RCC 7860 (cell line): Measurements from ENCODE around the gene MCC.

Experiments used
- DNase-seq: peaks from one replicate; pipeline ENCODE4 v3.0.0-alpha.2; 2015; ENCODE audit warnings: low spot score
- FAIRE-seq: peaks from 2 replicates; lab custom pipeline; 2012; peaks lifted over from hg19 to GRCh38; lab: Jason Lieb, UNC

MCC gene

DNA sequence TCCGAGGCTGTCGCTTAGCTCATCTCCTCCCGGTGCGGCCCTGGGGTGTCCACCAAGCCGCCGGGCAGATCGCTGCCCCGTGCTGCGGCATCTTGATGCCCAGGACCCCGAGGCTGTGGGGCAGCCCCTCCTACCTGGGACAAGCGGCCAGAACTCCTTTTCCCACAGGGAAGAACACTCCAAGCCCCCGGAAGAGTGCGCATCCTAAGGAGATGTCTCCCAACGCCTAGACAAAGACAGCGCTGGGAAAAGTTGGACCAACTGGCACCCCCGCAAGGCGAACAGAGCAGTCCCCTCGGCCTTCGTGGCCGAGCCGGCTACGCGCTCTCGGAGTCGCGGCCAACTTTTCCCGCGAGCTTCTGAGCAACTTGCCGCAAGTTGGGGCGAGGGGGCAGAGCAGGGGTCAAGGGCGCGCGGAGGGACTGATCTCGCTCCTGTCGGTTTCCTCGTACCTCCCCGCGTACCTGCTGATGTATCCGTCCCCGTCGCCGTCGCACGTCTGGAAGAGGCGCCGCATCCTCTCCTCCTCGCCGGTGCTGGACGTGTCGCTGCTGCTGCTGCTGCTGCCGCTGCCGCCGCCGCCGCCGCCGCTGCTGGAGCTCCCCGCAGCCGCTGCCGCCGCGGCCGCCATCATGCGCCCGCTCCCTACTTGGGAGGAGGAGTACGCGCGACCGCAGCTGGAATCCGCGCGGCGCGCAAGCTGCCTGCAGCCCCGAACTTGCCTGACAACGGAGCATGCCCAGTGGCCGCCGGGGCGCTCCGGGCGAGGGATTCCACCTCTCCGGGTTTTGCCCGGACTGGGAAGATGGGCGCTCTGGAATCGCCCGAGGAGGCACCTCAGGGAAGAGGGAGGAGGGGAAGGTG, at the start of gene MCC:
TSS of gene MCC (minus strand) at position 673 of the 864 bp plus-strand sequence.
- FAIRE-seq, result no peak
- DNase-seq, result peak; percentile 60

DNA sequence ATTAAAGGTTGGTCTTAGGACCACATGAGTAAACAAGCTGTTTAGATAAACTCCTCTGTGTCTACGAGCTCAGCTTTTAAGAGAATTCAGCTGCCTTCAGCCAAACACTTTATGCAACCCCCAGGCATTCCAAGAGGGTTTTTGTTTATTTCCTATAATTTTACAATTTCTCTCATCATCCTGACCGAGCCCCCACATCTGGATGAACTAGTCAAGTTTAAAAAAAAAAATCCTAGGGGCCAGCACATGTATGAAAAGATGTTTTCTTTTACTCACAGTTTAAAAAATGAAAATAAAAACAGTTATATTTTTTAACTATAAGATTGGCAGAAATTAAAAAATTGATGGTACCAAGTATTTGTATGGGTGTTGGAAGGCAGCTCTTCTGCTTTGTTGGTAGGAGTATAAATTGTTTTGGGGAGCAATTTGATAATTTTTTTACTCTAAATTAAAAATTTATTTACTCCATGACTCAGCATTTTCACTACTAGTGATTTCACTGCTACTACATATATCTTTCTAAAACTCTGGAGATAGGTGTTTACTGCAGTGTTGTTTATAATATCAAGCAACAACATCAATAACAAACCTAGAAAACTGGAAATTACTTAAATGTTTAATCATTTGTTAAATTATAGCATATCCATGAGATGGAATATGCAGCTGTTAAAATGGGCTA, 43.4 kb upstream of the MCC start:
- no peak for FAIRE-seq
- DNase-seq, result no peak

DNA sequence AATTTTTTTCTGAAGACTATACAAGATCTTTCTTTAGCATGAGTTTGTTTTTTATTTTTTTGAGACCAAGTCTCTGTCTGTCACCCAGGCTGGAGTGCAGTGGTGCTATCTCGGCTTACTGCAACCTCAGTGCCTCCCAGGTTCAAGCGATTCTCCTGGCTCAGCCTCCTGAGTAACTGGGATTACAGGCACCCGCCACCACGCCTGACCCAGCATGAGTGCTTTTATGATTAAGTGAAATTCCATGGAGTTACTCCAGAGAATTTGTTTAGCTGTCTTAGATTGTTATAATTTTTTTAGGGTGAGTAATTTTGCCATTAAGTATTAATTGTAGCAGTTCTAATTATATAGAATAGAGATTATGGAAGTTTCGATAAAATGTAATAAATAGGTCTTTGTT, 39.5 kb upstream of the MCC start:
- no peak for FAIRE-seq
- no peak for DNase-seq

DNA sequence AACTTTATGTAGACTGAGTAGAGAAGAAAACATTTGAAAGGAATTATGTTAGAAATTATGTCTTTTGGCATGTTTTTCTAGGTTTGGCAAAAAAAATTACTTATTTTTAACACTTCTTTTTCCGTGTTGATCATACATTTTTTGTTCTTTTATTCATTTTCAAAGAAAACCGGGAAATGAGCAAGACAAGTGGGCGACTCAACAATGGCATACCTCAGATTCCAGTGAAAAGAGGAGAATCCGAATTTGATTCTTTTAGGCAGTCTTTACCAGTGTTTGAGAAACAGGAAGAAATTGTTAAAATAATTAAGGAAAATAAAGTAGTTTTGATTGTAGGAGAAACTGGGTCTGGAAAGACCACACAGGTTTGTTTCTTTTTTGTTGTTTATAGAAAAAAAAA, 38.2 kb upstream of the MCC start:
- no peak for DNase-seq
- FAIRE-seq, result no peak

DNA sequence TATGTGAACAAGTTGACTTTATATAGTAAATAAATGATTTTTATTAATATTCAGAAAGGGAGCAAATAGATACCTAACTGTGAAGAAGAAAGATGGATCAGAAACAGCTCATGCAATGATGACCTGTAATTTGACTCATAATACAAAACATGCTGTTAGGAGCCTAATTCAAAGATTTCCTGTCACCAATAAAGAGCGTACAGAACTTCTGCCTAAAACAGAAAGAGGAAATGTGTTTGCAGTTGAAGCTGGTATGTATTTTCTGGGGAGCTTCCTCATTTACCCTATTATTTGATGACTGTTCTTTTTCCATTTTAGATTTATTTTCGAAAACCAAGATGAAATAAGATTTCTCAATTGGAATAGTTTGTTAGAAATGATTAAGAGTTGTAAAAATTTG, 36.7 kb upstream of the MCC start:
- FAIRE-seq (no peak), DNase-seq (no peak)

DNA sequence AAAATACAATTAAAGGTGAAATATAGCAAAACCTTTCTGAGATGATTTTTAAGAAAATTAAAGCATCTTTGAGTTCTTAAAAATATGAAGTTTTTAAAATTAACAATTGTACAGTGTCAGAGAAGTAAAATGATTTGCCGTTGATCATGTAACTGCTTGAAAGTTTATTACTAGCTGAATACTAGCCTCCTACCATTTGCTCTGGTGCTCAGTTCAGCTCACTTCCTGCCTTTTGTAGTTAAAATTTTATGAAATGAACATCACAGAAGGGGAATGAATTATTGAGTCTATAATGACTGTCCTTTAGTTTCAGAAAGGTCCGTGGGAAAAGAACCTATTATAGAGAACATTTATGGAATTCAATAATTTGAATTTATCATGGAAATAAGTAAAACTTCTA, 34.9 kb upstream of the MCC start:
- FAIRE-seq, result peak; percentile 77

DNA sequence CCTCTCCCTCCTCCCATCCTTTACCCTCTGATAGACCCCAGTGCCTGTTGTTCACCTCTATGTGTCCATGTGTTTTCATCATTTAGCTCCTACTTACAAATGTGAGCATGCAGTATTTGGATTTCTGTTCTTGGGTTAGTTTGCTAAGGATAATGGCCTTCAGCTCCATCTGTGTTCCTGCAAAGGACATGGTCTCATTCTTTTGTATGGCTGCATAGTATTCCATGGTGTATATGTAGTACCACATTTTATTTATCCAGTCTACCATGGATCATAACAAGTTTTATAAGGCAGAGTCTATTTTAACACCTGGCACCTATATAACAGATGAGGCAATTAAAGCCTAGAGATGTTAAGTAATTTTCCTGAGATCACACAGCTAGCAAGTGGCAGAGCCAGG, 32.6 kb upstream of the MCC start:
- FAIRE-seq, result no peak
- DNase-seq, result no peak

More for the DNA sequence above, 34.9 kb upstream of the MCC start:
- no peak for DNase-seq

DNA sequence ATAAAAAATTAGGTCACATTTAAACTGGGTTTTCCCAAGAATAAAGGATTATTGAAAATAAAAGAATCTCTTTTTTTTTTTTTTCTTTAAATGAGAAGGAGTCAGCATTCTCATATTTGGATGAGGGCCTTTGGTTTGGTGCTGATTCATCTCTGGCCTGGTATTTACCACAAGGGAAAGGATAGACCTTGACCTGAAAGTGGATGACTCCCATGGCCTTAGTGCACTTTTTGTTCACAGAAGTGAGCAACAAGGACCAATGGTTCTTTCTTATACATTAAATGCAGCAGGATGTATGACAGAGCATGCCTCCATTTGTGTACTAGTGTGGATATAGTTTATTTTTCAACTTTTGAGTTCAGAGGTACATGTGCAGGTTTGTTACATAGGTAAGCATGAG, 32.2 kb upstream of the MCC start:
- DNase-seq (peak; percentile 50), FAIRE-seq (peak; percentile 92)

DNA sequence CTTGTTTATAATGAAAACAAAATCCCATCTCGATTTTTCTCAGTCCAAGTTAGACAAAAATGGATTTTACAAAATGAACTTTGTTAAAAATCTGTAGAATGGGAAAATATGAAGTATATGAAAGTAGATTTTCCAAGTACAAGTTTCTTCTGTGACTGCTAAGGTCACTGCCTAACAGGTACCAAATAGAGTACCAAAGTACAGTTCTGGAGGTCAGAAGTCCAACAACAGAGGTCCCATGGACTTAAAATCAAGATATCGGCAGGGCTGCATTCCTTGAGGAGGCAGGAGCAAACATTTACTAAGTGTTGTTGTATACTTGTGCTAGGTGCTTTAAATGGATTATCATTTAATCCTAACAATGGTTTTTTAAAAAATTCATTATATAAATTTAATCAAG, 31.2 kb upstream of the MCC start:
- DNase-seq (no peak), FAIRE-seq (no peak)

DNA sequence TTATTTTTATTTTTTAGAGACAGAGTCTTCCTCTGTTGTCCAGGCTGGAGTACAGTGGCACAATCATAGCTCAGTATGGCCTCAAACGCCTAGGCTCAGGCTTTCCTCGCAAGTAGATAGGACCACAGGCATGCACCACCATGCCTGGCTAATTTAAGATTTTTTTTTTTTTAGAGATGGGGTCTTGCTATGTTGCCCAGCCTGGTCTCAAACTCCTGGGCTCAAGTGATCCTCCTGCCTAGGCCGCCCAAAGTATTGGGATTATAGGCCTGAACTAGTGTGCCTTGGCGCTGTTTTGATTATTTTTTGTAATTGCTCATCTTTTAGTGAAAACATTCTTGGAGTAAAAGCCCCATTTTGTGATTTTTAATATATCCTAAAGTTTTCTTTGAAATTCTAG, 30.6 kb upstream of the MCC start:
- FAIRE-seq (no peak), DNase-seq (no peak)

DNA sequence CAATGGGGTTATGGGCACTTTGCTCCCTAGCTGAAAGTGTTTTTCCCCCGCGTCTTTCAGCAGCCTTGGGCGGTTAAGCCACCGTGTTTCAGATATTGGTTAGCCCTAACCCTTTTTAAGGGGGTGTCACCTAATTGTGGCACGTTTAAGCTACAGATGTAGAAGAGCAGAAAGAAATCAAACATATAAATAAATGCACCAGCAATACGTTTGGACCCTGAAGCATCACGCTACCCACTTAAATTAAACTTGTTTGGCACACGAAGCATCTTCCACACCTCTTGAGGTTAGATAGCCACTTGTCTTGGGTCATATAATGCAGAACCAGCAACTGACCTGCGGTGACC, 26.0 kb upstream of the MCC start:
- FAIRE-seq (no peak), DNase-seq (no peak)

DNA sequence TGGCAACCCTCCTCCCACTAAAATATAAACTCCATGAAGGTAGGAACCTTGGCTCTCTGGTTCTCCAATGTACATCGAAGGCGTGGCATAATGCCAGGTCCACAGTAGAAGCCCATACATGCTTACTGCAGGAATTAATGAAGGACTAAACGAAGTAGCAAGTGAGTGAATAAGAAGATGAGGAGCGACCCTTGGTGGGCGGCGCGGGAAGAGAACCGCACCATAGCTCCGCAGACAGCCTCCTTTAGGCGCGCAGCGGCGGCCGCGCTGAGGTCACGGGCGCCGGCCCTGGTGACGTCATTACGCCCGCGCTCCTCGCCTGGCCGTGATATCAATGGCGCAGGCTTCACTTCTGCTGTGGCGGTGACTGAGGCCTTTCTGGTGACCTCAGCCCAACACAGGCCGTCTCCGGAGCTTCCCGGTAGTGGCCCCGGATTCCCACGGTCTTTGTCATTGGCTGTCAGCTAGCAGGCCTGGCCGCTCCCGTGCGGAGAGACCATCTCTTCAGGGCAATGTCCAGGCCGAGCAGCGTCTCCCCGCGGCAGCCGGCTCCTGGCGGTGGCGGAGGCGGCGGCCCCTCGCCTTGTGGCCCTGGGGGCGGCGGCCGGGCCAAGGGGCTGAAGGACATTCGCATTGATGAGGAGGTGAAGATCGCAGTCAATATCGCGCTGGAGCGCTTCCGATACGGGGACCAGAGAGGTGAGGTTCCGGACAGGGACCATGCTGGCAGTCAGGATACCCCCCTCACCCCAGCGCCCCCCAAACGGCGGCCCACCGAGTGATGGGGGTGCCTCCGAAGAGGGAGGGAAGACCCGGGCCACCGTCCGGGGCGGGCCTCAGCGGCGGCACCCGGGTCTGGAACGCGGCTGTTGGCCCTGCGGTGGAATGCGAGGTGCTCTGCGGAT, 25.4 kb upstream of the MCC start, which contains the start of gene YTHDC2:
TSS of gene YTHDC2 (plus strand) at position 311 of the 905 bp plus-strand sequence. CDS start at position 513, 202 bp downstream.
- DNase-seq (peak; percentile 82), FAIRE-seq (no peak)

DNA sequence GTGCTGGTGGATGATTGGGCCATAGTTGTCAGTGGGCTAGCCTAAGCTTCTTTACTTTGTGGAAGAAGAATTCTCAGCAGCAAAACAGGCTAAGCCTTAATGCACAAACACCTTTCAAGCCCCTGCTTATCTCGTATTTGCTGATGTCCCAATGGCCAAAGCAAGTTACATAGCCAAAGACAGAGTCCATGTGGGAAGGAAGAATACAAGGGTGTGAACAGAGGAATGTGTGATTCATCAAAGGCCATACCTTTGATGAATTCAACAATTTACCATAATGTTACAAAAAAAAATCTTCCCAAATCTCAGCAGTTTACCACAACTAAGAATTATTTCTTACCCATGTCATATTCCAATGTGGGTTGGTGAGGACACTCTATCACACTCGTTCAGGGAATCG, 24.1 kb upstream of the MCC start:
- no peak for FAIRE-seq

DNA sequence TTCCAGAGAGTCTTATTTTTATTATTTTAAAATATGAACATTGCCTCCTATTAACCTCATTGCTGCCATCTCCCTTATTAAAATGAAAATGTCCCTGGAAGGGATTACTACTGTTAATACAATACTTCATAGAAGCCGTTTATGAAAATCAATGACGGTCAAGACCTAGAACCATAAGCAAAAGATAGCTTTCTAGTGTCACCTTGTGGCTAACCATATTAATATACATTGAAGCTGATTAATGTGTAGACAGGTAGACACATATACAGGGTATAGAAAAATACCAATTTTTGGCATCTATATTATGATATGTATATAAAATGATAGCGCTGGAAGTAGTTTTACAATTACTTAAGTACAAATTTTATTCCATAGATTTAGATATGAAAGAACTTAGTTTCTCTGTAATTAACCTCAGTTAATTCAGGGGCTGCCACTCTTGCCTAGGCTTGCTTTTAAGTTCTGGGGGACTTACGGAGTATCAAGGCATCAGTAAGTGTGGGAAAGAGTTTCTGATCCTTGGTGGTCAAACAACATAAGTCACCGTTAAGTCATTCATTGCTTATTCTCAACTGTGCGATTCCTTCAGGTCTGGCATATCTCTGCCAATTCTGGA, 22.7 kb upstream of the MCC start:
- peak; percentile 39 for DNase-seq
- FAIRE-seq, result peak; percentile 67

More for the DNA sequence above, 24.1 kb upstream of the MCC start:
- no peak for DNase-seq

DNA sequence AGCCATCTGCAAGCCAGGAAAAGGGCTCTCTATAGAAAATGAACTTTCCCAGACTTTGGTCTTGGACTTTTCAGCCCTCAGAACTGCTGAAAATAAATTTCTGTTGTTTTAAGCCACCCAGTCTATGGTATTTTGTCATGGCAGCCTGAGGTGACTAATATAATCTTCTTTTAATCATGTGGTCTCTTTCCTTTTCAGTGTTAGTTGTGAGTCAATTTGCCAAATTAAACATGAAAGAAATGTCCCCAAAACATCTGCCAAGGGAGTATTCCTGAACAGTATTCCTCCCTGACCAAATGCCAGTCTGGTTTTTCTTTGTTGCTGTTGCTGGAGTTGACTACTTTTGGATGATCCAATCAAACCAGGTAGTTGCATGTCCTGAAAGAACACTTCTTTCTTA, 20.5 kb upstream of the MCC start:
- no peak for FAIRE-seq
- no peak for DNase-seq

DNA sequence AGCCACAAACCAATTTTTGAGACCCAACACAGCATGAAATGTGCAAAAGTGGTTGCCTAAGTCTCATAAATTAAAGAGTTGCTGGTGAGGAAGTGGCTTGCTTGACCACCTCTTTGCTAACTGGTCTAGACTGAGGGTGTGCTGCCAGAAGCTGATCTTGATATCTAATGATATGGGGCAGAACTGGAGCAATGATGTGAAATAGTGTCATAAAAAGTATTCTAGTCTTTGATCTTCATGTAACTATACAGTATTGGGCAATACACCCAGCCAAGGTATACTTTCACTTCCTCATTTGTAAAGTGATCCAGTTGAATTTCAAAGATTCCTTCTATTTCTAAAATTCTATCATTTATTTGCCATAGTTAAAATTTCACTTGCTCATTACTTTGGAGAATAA, 19.3 kb upstream of the MCC start:
- FAIRE-seq (no peak), DNase-seq (no peak)

DNA sequence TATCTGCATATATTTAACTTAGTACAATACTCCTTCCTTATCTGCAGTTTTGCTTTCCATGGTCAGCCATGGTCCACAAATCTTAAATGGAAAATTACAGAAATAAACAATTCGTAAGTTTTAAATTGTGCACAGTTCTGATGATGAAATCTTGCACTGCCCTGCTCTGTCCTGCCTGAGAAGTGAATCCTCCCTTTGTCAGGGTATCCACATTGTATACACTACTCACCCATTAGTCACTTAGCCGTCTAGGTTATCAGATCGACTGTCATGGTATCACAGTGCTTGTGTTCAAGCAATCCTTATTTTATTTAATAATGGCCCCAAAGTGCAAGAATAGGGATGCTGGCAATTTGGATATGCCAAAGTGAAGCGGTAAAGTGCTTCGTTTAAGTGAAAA, 16.9 kb upstream of the MCC start:
- no peak for FAIRE-seq
- DNase-seq, result no peak

DNA sequence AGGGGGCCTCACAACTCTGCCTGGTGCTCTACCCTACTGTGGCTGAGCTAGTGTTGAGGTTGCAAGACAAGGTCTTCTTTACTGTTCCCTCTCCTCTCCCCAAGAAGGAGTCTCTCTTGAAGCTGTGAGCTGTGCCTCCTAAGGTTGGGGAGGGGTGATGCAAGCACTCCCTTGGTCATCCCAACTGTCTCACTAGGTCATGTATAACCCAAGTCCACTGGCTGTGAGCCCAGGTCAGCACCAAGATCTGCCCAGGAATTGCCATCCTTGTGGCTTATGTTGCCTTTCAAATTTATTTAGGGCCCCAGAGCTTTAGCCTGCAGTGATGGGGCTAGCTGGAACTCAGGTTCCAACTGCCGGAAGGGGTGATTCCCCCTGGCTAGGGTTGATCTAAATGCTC, 14.9 kb upstream of the MCC start:
- FAIRE-seq, result no peak

DNA sequence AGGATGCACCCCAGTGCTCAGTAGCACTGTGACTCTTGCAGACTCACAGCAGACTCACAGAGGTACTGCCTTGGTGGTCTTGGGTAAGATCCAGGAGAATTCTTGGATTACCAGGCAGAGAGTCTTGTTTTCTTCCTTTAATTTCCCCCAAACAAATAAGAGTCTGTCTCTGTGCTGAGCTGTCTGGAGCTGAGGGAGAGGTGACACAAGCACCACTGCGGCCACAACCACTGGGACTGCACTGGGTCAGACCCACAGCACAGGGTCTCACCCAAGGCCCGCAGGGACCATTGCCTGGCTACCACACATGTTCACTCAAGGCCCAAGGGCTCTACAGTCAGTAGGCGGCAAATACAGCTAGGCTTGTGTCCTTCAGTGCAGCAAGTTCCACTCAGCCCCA, 13.8 kb upstream of the MCC start:
- DNase-seq, result no peak
- FAIRE-seq, result no peak

More for the DNA sequence above, 14.9 kb upstream of the MCC start:
- no peak for DNase-seq

DNA sequence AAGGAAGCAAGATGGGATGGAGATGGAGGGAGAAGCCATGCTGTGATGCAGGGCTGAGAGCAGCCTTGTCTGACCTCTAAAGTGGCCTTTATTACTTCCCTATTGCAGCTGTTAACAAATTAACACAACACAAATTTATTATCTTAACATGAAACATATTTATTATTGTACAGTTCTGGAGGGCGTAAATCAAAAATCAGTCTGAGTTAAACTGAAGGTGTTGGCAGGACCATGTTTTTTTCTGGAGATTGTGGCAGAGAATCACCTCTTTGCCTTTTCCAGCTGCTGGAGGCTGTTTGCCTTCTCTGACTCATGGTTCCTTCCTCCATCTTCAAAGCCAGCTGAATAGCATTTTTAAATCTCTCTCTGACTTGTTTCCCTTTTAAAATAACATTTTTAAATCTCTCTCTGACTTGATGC, 7.2 kb upstream of the MCC start:
- DNase-seq (no peak), FAIRE-seq (no peak)

DNA sequence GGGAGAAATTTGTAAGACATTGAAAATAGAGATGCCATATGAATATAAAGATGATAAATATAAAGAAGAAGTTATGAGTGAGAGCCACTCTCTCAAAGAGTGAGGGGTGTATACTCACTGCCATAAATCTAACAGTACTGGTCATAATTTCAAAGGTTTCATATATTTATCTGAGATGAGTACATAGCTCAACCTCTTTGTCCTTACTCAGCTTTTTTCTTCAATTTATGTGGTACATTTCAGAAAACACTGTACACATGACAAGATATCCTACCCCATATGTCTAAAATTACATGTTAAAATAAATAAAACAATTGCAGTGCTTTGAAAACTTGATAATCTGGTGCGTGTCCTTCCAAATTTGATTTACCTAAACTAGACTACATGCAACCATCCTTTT, 5.2 kb upstream of the MCC start:
- no peak for DNase-seq
- FAIRE-seq, result no peak
